Suprapubic skin (tissue), 4 donors: ENCODE measurements around the gene PCBP3. TPM values are rescaled to one million over a fixed set of nuclear protein-coding genes. Genes with fewer than 3 reads are reported as not detected.

Experiments
- DNase-seq, 2 donors: peaks; one replicate each; pipeline ENCODE4 v3.0.0-alpha.2; 2019; ENCODE audit warnings: low spot score in 2 of 2
- H3K27ac ChIP-seq: fragments of 200-600 bp; sonication (generic); one replicate; pipeline ENCODE4 v1.5.1; 2019
- H3K27me3 ChIP-seq: fragments of 200-600 bp; sonication (generic); one replicate; pipeline ENCODE4 v1.5.1; 2019
- H3K36me3 ChIP-seq: fragments of 200-600 bp; sonication (generic); one replicate; pipeline ENCODE4 v1.5.1; 2019
- H3K4me1 ChIP-seq: fragments of 200-600 bp; sonication (generic); one replicate; pipeline ENCODE4 v1.5.1; 2019
- H3K4me3 ChIP-seq: fragments of 200-600 bp; sonication (generic); one replicate; pipeline ENCODE4 v1.5.1; 2019; ENCODE audit warnings: mild to moderate bottlenecking
- H3K9me3 ChIP-seq: fragments of 200-600 bp; sonication (generic); one replicate; pipeline ENCODE4 v1.5.1; 2019
- CTCF ChIP-seq, 2 donors: fragments of 200-600 bp in 1 of 2; fragments of 450-650 bp in 1 of 2; sonication (generic) in 1 of 2; IDR thresholded peaks; one replicate each; pipeline ENCODE4 v1.5.1; 2016 to 2019; ENCODE audit warnings: antibody characterized with exemption in 2 of 2, mild to moderate bottlenecking in 1 of 2, moderate library complexity in 1 of 2
- EP300 ChIP-seq: sonication (generic); formaldehyde crosslinking; IDR thresholded peaks from one replicate; pipeline ENCODE4 v1.6.1; 2017; ENCODE audit warnings: antibody characterized with exemption
- POLR2A ChIP-seq, 2 donors: fragments of 450-650 bp; IDR thresholded peaks; one replicate each; pipeline ENCODE4 v1.6.1; 2017; ENCODE audit warnings: antibody characterized with exemption in 2 of 2, mild to moderate bottlenecking in 2 of 2, moderate library complexity in 2 of 2
- POLR2AphosphoS5 ChIP-seq, 3 donors: sonication (generic); formaldehyde crosslinking; IDR thresholded peaks; one replicate each; pipeline ENCODE4 v1.6.1; 2017; ENCODE audit warnings: antibody characterized with exemption in 3 of 3
- WGBS: methylation state at CpG from one replicate; pipeline ENCODE4 v1.1.5; 2018; 5-methylcytosine and 5-hydroxymethylcytosine counted together
- total RNA-seq, 4 donors: library from RNA; depleted of rRNA; stranded (reverse); fragments of >200 nt; gene quantifications; one replicate each; pipeline ENCODE4 v1.1.0, GENCODE V29; 2016

Gene PCBP3
- total RNA-seq, 4 donors from 2014 or later: 0.97 to 7.3 (median 2.7) TPM

- no peak overlapping the region for H3K27ac ChIP-seq
- no peak for TF ChIP-seq CTCF (IDR thresholded peaks at IDR 0.05)
- no peak for TF ChIP-seq EP300
- TF ChIP-seq POLR2AphosphoS5 (IDR thresholded peaks at IDR 0.05): no peak
- TF ChIP-seq POLR2A (IDR thresholded peaks at IDR 0.05): no peak
- H3K36me3 ChIP-seq: no peaks in the 10 kb centered on the region
- H3K4me3 ChIP-seq: no peak overlapping the region
- H3K27me3 ChIP-seq: peaks cover 86% of the 10 kb centered on the region
- peak; percentile 58 to 69 for DNase-seq
- no peaks in the 10 kb centered on the region for H3K9me3 ChIP-seq
- no peaks in the 10 kb centered on the region for H3K4me1 ChIP-seq
- 57% methylated on average over 27 of the region's 27 CpGs for WGBS
Observed at GRCh38 chr21:45615145-45615711, 28.3 kb upstream of the PCBP3 start.

GRCh38 chr21:45617021-45617921, 26.3 kb upstream of the PCBP3 start:
- peak in 1 of 2 donors; percentile 60 for DNase-seq
- TF ChIP-seq POLR2AphosphoS5 (IDR thresholded peaks at IDR 0.05) (no peak), CTCF (IDR thresholded peaks at IDR 0.05) (no peak), POLR2A (IDR thresholded peaks at IDR 0.05) (no peak), EP300 (no peak)
- peaks cover 67% of the 10 kb centered on the region for H3K27me3 ChIP-seq
- no peaks in the 10 kb centered on the region for H3K36me3 ChIP-seq
- 55% methylated on average over 16 of the region's 19 CpGs for WGBS
- no peak overlapping the region for H3K4me3 ChIP-seq
- H3K9me3 ChIP-seq: no peaks in the 10 kb centered on the region
- no peaks in the 10 kb centered on the region for H3K4me1 ChIP-seq
- H3K27ac ChIP-seq: no peak overlapping the region

DNA sequence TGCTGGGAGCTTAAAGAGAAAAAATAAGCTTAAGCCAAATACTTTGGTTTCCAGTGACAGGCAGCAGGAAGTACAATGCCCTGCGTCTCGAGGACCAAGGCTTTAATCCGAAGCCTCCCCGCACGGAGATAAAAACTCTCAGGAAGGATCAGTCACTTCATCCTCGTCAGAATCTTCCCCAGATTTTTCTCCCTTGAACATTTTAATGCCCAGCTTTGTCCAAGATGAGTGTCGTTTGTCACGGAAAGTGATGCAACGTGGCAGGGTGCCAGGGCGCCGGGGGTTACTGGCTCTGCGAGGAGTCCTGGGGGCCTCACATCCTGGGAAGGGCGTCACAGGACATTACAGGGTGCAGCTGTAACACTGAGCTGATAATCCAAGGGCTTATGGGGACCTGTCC, 25.2 kb upstream of the PCBP3 start:
- H3K4me1 ChIP-seq: no peaks in the 10 kb centered on the region
- peak in 1 of 2 donors; percentile 57 for DNase-seq
- WGBS: 35% methylated on average over 13 of the region's 13 CpGs
- H3K36me3 ChIP-seq: no peaks in the 10 kb centered on the region
- no peak for TF ChIP-seq CTCF (IDR thresholded peaks at IDR 0.05)
- TF ChIP-seq POLR2AphosphoS5 (IDR thresholded peaks at IDR 0.05): no peak
- TF ChIP-seq EP300: no peak
- TF ChIP-seq POLR2A (IDR thresholded peaks at IDR 0.05): no peak
- H3K9me3 ChIP-seq: no peaks in the 10 kb centered on the region
- no peak overlapping the region for H3K27ac ChIP-seq
- H3K4me3 ChIP-seq: no peak overlapping the region
- H3K27me3 ChIP-seq: peaks cover 65% of the 10 kb centered on the region

DNA sequence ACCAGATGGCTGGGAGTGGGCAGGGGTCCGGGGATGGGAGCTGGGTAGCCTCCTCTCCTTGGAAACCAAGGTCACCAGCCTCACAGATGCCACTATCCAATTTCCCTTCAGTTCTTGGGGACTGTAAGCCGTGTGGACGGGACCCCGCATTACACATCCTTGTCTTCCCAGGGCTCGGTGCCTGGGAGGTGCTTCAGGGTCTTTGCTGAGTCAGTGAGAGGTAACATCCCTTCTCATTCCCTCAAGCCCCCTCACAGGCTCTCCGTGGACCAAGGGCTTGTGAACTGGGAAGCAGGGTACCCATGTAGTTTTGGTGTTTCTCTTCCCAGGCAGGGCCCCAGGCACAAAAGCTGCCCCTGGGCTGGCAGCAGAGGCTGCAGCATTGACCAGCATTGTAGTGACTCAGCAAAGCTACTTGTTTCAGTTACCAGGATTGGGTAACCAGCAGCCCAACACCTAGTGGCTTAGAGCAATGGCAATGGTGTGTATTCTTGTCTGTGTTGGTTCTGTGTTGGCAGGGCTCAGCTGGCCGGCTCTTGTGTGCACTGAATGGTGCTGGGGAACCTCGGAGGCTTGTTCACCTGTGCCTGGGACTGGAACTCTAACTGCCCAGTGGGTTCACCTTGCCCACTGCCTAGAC, 24.6 kb upstream of the PCBP3 start:
- Histone ChIP-seq H3K4me1 (no peaks in the 10 kb centered on the region), H3K27ac (no peak overlapping the region), H3K4me3 (no peak overlapping the region), H3K9me3 (no peaks in the 10 kb centered on the region), H3K36me3 (no peaks in the 10 kb centered on the region), H3K27me3 (peaks cover 61% of the 10 kb centered on the region)
- 85% methylated on average over 3 of the region's 8 CpGs for WGBS
- TF ChIP-seq EP300 (no peak), POLR2A (IDR thresholded peaks at IDR 0.05) (no peak), POLR2AphosphoS5 (IDR thresholded peaks at IDR 0.05) (no peak), CTCF (IDR thresholded peaks at IDR 0.05) (no peak)
- peak in 1 of 2 donors; percentile 41 for DNase-seq
